WERI-Rb-1 (cell line): ENCODE measurements around the gene FOXF1.
A peak's percentile ranks its signal among the peaks of the same experiment; 100 is the strongest.

ENCODE experiments used
- DNase-seq: peaks from one replicate; pipeline ENCODE4 v3.0.0-alpha.2; 2020
- H3K27ac ChIP-seq: fragments of 250-450 bp; sonication (Bioruptor Pico); 2 replicates; pipeline ENCODE4 v1.5.1; 2020; ENCODE audit warnings: mild to moderate bottlenecking, moderate library complexity
- H3K27me3 ChIP-seq: fragments of 250-450 bp; sonication (Bioruptor Pico); 2 replicates; pipeline ENCODE4 v1.5.1; 2021; ENCODE audit warnings: mild to moderate bottlenecking, low read depth, moderate library complexity; ENCODE audit not compliant: insufficient read depth, severe bottlenecking
- H3K36me3 ChIP-seq: fragments of 250-450 bp; sonication (Bioruptor Pico); 2 replicates; pipeline ENCODE4 v1.5.1; 2020; ENCODE audit warnings: mild to moderate bottlenecking, moderate library complexity
- H3K4me3 ChIP-seq: 2 replicates; pipeline ENCODE4 v1.5.1; 2011; ENCODE audit warnings: low read depth, mild to moderate bottlenecking, control low read depth, low read length
- H3K9me3 ChIP-seq: fragments of 250-450 bp; sonication (Bioruptor Pico); 2 replicates; pipeline ENCODE4 v1.5.1; 2021; ENCODE audit warnings: mild to moderate bottlenecking, moderate library complexity; ENCODE audit not compliant: severe bottlenecking
- CTCF ChIP-seq: IDR thresholded peaks from 2 replicates; pipeline ENCODE4 v1.5.1; 2011; ENCODE audit warnings: low read depth, mild to moderate bottlenecking, control low read depth, inconsistent platforms, low read length

The FOXF1 gene

GRCh38 chr16:86515413-86515776 is 5.1 kb downstream of the FOXF1 start:
- no peak for TF ChIP-seq CTCF
- DNase-seq = no peak
- H3K36me3 ChIP-seq = no peaks in the 10 kb centered on the region
- no peaks in the 10 kb centered on the region for H3K9me3 ChIP-seq
- no peak overlapping the region for H3K27ac ChIP-seq
- peak overlapping the region; percentile 22; the same call in 1 of the 2 replicates for H3K4me3 ChIP-seq
- peaks cover 63% of the 10 kb centered on the region for H3K27me3 ChIP-seq

GRCh38 chr16:86515777-86516622 is 5.7 kb downstream of the FOXF1 start:
- Histone ChIP-seq H3K4me3 (peak overlapping the region; percentile 22; the same call in 1 of the 2 replicates), H3K27me3 (peaks cover 58% of the 10 kb centered on the region), H3K27ac (no peak overlapping the region), H3K9me3 (no peaks in the 10 kb centered on the region), H3K36me3 (no peaks in the 10 kb centered on the region)
- DNase-seq = no peak
- TF ChIP-seq CTCF = no peak

GRCh38 chr16:86516623-86517003 is 6.3 kb downstream of the FOXF1 start:
- peak; percentile 24 for DNase-seq
- Histone ChIP-seq H3K36me3 (no peaks in the 10 kb centered on the region), H3K27me3 (peaks cover 54% of the 10 kb centered on the region), H3K4me3 (no peak overlapping the region), H3K27ac (no peak overlapping the region), H3K9me3 (no peaks in the 10 kb centered on the region)
- TF ChIP-seq CTCF = no peak

- Histone ChIP-seq H3K27ac (no peak overlapping the region), H3K27me3 (peaks cover 50% of the 10 kb centered on the region), H3K4me3 (no peak overlapping the region), H3K36me3 (no peaks in the 10 kb centered on the region), H3K9me3 (no peaks in the 10 kb centered on the region)
- TF ChIP-seq CTCF = no peak
- no peak for DNase-seq
Observed at GRCh38 chr16:86517033-86517432, 6.7 kb downstream of the FOXF1 start.

- H3K4me3 ChIP-seq = no peak overlapping the region
- H3K27ac ChIP-seq = no peak overlapping the region
Observed at GRCh38 chr16:86517652-86518258, 7.4 kb downstream of the FOXF1 start.

More at GRCh38 chr16:86517652-86518258, 7.4 kb downstream of the FOXF1 start:
- Histone ChIP-seq H3K27me3 (peaks cover 43% of the 10 kb centered on the region), H3K9me3 (no peaks in the 10 kb centered on the region), H3K36me3 (no peaks in the 10 kb centered on the region)
- peak; percentile 74 for TF ChIP-seq CTCF
- peak; percentile 54 for DNase-seq
